HG03139 (cell line): Measurements from ENCODE around the gene OAS1.
"Not testable (repeated sequence)": the region's sequence is repeated elsewhere in the genome, so short reads cannot be mapped to it uniquely, and the experiment has no call there.

Source experiments
- ATAC-seq: cut with Tn5 transposase; IDR thresholded peaks from one replicate; pipeline ENCODE4 v1.9.1; 2021; ENCODE audit not compliant: unreplicated experiment

OAS1 gene

GRCh38 chr12:112900298-112901145, 6.2 kb upstream of the OAS1 start:
- no peak for ATAC-seq

- ATAC-seq = no peak
Observed at GRCh38 chr12:112901271-112901670, 5.5 kb upstream of the OAS1 start.

GRCh38 chr12:112904571-112904970, 2.2 kb upstream of the OAS1 start:
- ATAC-seq = no peak

DNA sequence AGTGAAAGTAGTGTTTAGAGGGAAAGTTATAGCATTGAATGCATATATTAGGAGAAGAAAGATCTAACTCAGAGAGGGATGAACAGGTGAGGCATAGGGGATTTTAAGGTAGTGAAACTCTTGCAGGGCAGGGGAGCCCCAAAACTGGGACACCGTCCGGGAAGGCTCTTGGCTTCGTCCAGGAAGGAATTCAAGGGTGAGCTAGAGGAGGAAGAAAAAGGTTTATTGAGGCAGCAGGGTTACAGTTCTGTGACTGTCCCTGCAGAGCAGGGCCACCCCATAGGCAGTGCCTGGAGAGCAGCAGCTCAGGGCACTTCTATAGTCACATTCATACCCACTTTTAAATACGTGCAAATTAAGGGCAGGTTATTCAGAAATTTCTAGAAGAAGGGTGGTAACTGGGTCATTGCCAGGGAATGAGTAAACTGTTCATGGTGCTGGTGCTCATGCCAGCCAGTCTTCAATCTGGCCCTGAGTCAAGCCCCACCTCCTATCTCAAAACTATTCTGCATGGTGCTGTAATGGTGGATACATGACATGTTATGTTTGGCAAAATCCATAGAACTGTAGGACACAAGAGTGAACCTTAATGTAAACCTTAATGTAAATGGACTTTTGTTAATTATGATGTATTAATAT, 1.2 kb upstream of the OAS1 start:
- no peak for ATAC-seq

DNA sequence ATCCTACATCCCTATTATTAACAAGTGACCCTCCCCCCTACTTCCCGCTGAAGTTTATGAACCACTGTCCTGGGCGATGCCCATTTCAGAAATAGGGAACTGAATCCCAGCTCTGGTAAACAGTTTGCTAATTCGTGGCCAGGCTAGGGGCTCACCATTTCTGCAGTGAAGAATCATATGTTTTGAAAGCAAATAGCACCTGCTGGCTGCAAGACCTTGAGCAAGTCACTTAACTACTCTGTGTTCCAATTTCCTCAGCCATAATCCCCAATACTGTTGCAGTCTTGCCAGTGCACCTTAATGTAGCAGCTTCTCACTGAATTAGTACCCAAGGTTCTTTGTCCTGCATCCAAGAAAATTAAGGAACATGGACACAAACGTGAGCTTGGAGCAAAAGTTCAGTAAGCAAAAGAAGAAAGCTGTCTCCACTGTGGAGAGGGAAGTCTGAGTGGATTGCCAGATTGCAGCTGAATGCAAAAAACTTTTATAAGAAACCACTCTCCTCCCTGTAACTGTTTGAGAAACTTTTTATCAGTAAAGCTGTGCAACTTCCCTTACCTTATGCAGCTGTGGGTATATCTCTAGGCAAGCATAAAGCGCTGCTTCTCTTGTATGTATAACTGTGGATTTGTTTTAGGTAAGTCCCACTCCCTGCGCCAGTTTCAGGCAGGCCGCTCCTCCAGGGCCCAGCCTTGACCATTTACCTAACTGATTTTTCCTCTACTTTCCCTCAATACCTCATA, 824 bp downstream of the OAS1 start:
- no peak for ATAC-seq

DNA sequence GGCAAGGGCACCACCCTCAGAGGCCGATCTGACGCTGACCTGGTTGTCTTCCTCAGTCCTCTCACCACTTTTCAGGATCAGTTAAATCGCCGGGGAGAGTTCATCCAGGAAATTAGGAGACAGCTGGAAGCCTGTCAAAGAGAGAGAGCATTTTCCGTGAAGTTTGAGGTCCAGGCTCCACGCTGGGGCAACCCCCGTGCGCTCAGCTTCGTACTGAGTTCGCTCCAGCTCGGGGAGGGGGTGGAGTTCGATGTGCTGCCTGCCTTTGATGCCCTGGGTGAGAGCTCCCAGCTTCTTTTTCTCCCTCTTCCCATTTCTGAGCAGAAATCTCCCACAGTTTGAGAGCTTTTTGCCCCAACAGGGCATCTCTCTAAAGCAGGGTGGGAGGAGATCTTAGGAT, 1.8 kb downstream of the OAS1 start:
- no peak for ATAC-seq

GRCh38 chr12:112909693-112910092, 2.9 kb downstream of the OAS1 start:
- no peak for ATAC-seq

GRCh38 chr12:112913038-112913688, 6.4 kb downstream of the OAS1 start:
- ATAC-seq = no peak

DNA sequence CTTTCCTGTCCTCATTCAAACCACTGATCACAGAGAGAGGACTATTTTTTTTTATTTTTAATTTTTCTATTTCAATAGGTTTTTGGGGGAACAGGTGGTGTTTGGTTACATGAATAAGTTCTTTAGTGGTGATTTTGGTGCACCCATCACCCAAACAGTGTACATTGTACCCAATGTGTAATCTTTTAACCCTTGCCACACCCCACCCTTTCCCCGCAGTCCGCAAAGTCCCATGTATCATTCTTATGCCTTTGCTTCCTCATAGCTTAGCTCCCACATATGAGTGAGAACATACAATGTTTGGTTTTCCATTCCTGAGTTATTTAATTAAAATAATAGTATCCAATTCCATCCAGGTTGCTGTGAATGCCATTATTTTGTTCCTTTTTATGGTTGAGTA, 7.1 kb downstream of the OAS1 start:
- ATAC-seq = not testable (repeated sequence)

- ATAC-seq = no peak
Observed at GRCh38 chr12:112916270-112916669, 9.5 kb downstream of the OAS1 start.

- no peak for ATAC-seq
Observed at GRCh38 chr12:112919121-112919520, 12.4 kb downstream of the OAS1 start.

DNA sequence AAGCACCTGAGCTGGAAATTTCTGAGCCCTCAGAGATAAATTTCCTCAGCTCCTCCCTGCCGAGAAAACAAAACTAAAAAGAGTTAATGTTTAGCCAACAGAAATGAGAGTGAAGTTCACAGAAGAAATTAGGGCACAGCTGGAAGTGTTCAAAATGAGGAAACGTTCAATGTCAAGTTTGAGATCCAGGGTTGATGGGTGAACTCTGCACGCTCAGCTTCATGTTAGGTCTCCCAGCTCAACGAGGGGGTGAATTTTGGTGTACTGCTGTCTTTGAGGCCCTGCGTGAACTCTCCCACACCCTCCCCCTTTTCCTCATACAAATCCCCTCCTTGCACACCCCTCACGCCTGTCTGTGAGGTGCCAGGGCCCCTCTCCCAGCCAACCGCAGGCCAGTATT, 18.2 kb downstream of the OAS1 start:
- ATAC-seq = peak; percentile 76

- not testable (repeated sequence) for ATAC-seq
Observed at GRCh38 chr12:112926416-112927033, 19.8 kb downstream of the OAS1 start.

DNA sequence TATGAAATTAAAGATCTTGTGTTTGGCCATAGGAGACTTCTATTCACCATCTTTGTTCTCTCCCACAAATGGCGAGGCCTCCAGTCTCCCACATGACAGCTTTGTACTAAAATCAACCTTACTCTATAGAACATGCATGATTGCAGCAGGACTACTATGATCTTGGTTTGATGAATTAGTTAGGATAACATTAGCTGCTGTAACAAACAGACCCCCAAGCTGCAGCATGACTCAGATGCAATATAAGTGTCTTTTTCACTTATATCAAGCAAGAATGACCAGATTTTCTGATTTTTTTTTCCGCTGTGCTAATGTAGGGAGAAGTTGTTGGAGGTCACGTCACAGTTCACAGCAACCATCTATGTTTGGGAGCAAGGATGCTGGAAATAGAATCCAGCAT, 20.7 kb downstream of the OAS1 start:
- ATAC-seq = no peak

GRCh38 chr12:112927925-112928324, 21.2 kb downstream of the OAS1 start:
- no peak for ATAC-seq

GRCh38 chr12:112928978-112929377, 22.2 kb downstream of the OAS1 start:
- ATAC-seq = no peak

DNA sequence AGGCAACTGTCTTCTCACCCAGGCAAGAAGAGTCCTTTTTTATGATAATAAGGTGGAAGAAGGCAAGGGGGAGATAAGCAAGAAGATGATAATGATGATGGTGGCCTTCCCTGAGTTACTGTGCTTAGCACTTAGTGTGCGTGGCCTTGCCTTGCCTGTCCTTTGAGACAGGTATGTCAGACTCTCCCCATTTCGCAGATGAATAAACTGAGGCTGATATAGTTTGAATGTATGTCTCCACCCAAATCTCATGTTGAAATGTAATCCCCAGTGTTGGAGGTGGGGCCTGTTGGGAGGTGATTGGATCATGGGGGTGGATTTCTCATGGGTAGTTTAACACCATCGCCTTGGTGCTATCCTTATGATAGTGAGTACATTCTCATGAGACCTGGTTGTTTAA, 23.0 kb downstream of the OAS1 start:
- ATAC-seq = no peak

GRCh38 chr12:112930350-112930749, 23.6 kb downstream of the OAS1 start:
- ATAC-seq = no peak

DNA sequence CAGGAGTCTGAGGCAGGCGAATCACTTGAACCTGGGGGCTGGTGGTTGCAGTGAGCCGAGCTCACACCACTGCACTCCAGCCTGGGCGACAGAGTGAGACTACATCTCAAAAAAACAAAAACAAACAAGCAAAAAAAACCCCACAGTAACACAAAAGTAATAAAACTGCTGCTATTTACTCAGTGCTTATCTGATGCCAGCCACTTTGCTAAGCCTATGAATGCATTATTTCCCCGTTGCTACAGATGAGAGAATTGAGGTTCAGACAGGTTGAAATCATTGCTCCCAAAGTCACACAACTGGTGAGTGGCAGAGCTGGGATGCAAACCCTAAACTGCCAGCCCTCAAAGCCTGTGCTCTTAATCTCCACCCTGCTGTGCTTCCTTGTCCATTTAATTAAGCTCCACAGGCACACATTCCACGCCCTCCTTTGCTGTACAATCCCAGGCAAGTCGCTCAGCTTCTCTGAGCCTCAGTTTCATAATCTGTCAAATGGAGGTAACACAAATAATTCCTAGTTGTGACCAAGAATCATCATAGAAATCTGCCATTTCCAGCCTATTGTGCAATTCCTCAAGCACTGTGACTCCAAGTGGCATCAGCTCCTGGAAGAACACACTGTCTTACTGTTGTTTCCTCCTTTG, 25.8 kb downstream of the OAS1 start:
- no peak for ATAC-seq

DNA sequence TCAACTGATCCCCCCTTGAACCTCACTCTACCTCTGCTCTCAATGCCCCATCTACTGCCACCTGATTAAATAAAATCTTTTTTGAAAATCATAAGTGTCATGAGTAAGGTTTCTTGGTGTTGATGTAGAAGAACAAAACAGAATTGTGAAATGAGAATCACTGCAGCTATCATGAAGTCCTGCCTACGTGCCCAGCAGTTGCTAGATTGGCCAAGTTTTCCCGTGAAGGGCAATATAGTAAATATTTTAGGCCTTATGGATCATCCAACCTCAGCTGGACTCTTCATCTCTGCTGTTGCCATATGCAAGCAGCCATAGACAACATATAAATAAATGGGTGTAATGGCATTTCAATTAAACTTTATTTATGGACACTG, 26.4 kb downstream of the OAS1 start:
- ATAC-seq = no peak
